K562 (cell line): Measurements from ENCODE around the gene FFAR4. TPM values are rescaled to one million over a fixed set of nuclear protein-coding genes. Genes with fewer than 3 reads are reported as not detected.

Source experiments
- ATAC-seq: fragments of 200-7000 bp; cut with Tn5 transposase; 3 replicates; pipeline ENCODE4 v1.9.1; 2020; ENCODE audit warnings: moderate library complexity
- BruUV-seq: library from RNA; stranded (reverse); fragments of 400-500 nt; replicated peaks from 2 replicates; lab custom pipeline; 2021; lab: Mats Ljungman, UMichigan
- CTCF ChIA-PET: fragments of 300-600 bp; formaldehyde crosslinking; extraction: SDS; loops from one replicate; lab custom pipeline; 2021; ENCODE audit warnings: low intra/inter-chr PET ratio; lab: Yijun Ruan, JAX
- POLR2A ChIA-PET: fragments of 300-600, 350-650 bp; sonication (Branson Sonifier 250); formaldehyde crosslinking; extraction: SDS; loops from one replicate; lab custom pipeline; 2021; ENCODE audit warnings: antibody characterized with exemption, inconsistent platforms; lab: Yijun Ruan, JAX
- DNase-seq, 4 experiments: peaks; one replicate each; pipeline versions ENCODE4 v3.0.0 to v3.0.0-alpha.2; 2011 to 2018; ENCODE audit warnings: low spot score in 3 of 4, mixed read lengths in 3 of 4; ENCODE audit errors: extremely low read depth in 1 of 4
- FAIRE-seq: peaks from 2 replicates; lab custom pipeline; 2011; peaks lifted over from hg19 to GRCh38; lab: Jason Lieb, UNC
- H2AFZ ChIP-seq: 2 replicates; pipeline ENCODE4 v1.6.0; 2011; ENCODE audit warnings: low read depth, low read length, control low read depth, inconsistent platforms
- H3K27ac ChIP-seq: fragments of 200-600 bp; 3 replicates; pipeline ENCODE4 v1.8.0; 2011; ENCODE audit warnings: low read depth, mild to moderate bottlenecking, control low read depth, inconsistent platforms, low read length, moderate library complexity, mixed read lengths; ENCODE audit errors: extremely low read depth
- H3K27me3 ChIP-seq, 2 experiments: fragments of 300-600 bp in 1 of 2; 2 replicates in 1 of 2; 3 replicates in 1 of 2; pipeline versions ENCODE4 v1.6.0 to v1.8.0; 2011; ENCODE audit warnings: inconsistent platforms in 2 of 2, low read length in 2 of 2, mild to moderate bottlenecking in 1 of 2, mixed read lengths in 1 of 2, moderate library complexity in 1 of 2; ENCODE audit not compliant: control insufficient read depth in 2 of 2, insufficient read depth in 2 of 2
- H3K36me3 ChIP-seq: fragments of 300-600 bp; 3 replicates; pipeline ENCODE4 v1.8.0; 2011; ENCODE audit warnings: mild to moderate bottlenecking, low read length, inconsistent platforms; ENCODE audit not compliant: control insufficient read depth, insufficient read depth
- H3K4me1 ChIP-seq, 2 experiments: fragments of 200-600 bp in 1 of 2; replicated peaks in 1 of 2; 2 replicates in 1 of 2; 3 replicates in 1 of 2; pipeline versions ENCODE4 v1.5.1 to v1.8.0; 2011; ENCODE audit warnings: inconsistent platforms in 2 of 2, low read length in 2 of 2, mild to moderate bottlenecking in 1 of 2, mixed read lengths in 1 of 2, moderate library complexity in 1 of 2; ENCODE audit not compliant: control insufficient read depth in 2 of 2, insufficient read depth in 2 of 2
- H3K4me2 ChIP-seq: 2 replicates; pipeline ENCODE4 v1.6.1; 2011; ENCODE audit warnings: low read length, control low read depth, inconsistent platforms, mixed read lengths; ENCODE audit not compliant: insufficient read depth
- H3K4me3 ChIP-seq: fragments of 200-600 bp; sonication (generic), shearing (Covaris generic); 2 replicates; pipeline ENCODE4 v1.5.1; 2016; ENCODE audit warnings: control low read depth, inconsistent platforms
- H3K79me2 ChIP-seq: fragments of 200-600 bp; 3 replicates; pipeline ENCODE4 v1.8.0; 2011; ENCODE audit warnings: low read length, inconsistent platforms; ENCODE audit not compliant: control insufficient read depth, insufficient read depth
- H3K9ac ChIP-seq, 2 experiments: 2 replicates each; pipeline versions ENCODE4 v1.6.0 to v1.6.1; 2011; ENCODE audit warnings: low read depth in 2 of 2, low read length in 2 of 2, control low read depth in 1 of 2, inconsistent platforms in 1 of 2, mild to moderate bottlenecking in 1 of 2, mixed read lengths in 1 of 2; ENCODE audit not compliant: insufficient read depth in 1 of 2
- H3K9me1 ChIP-seq: one replicate; pipeline ENCODE4 v1.6.0; 2011; ENCODE audit warnings: inconsistent platforms, mild to moderate bottlenecking, low read length, moderate library complexity; ENCODE audit not compliant: control insufficient read depth, insufficient read depth
- H3K9me3 ChIP-seq: replicated peaks from 2 replicates; pipeline ENCODE4 v1.5.1; 2011; ENCODE audit warnings: low read depth, low read length, inconsistent platforms; ENCODE audit not compliant: control insufficient read depth, insufficient read depth
- H4K20me1 ChIP-seq: replicated peaks from 2 replicates; pipeline ENCODE4 v1.6.1; 2011; ENCODE audit warnings: low read length, inconsistent platforms, mixed read lengths; ENCODE audit not compliant: control insufficient read depth, insufficient read depth
- CCAR2 ChIP-seq: fragments of 200-400 bp; formaldehyde crosslinking; IDR thresholded peaks from 2 replicates; pipeline ENCODE4 v1.6.1; 2017; ENCODE audit warnings: mild to moderate bottlenecking, low read depth, low read length
- CTBP1 ChIP-seq: fragments of 450-650 bp; IDR thresholded peaks from 2 replicates; pipeline ENCODE4 v1.6.1; 2016; ENCODE audit warnings: borderline replicate concordance
- NUFIP1 ChIP-seq: fragments of 450-650 bp; IDR thresholded peaks from 2 replicates; pipeline ENCODE4 v1.6.1; 2018; ENCODE audit not compliant: partially characterized antibody
- PRPF4 ChIP-seq: fragments of 200-400 bp; formaldehyde crosslinking; IDR thresholded peaks from one replicate; pipeline ENCODE4 v1.6.1; 2017; ENCODE audit warnings: low read length, low read depth, mild to moderate bottlenecking; ENCODE audit not compliant: insufficient read depth, poor library complexity, severe bottlenecking
- ZBTB1 ChIP-seq: sonication (generic); formaldehyde crosslinking; IDR thresholded peaks from 2 replicates; pipeline ENCODE4 v1.8.1; 2023; ENCODE audit warnings: missing genetic modification reagents, low read depth, mild to moderate bottlenecking, borderline replicate concordance
- ZNF41 ChIP-seq: fragments of 250-450 bp; sonication (Bioruptor Pico); conservative IDR thresholded peaks from 2 replicates; pipeline ENCODE4 v1.4.0; 2020; ENCODE audit warnings: mild to moderate bottlenecking
- WGBS: fragments of 100-300 bp; shearing (Covaris generic); methylation state at CpG from one replicate; pipeline ENCODE4 v1.1.6; 2016; ENCODE audit warnings: low coverage, mixed read lengths; ENCODE audit not compliant: insufficient coverage; ENCODE audit errors: missing lambda C conversion rate; 5-methylcytosine and 5-hydroxymethylcytosine counted together
- in situ Hi-C: fragments of 300-500 bp; cut with MboI; formaldehyde crosslinking; loops from 4 replicates; pipeline ENCODE4 v1.15.0; 2018; ENCODE audit warnings: inconsistent platforms, mixed read lengths
- intact Hi-C: fragments of 100-400 bp; cut with micrococcal nuclease; formaldehyde crosslinking; loops from 2 replicates; pipeline ENCODE4 v1.14.2; 2022
- polyA plus RNA-seq, 8 experiments: library from polyadenylated mRNA; depleted of rRNA in 4 of 8; stranded (reverse) in 5 of 8; unstranded in 3 of 8; fragments of >200 nt; fragmentation: Nextera tagmentation in 2 of 8; fragmentation: Illumina TruSeq in 1 of 8; extraction: Ambion mirVana in 2 of 8; extraction: Trizol in 1 of 8; gene quantifications; 2 replicates each; pipeline versions ENCODE4 v1.2.1 to v1.2.3, GENCODE V29; 2011 to 2014; ENCODE audit warnings: inconsistent platforms in 1 of 8, missing spikeins in 1 of 8
- total RNA-seq, 7 experiments: library from RNA; depleted of rRNA in 6 of 7; stranded (reverse); fragments of >200 nt in 6 of 7; fragmentation: Illumina TruSeq in 2 of 7; extraction: Trizol in 2 of 7; gene quantifications; 2 replicates each; pipeline versions ENCODE4 v1.2.1 to v1.2.3, GENCODE V29; 2011 to 2021; ENCODE audit warnings: low replicate concordance in 1 of 7

Gene FFAR4
- total and polyA plus RNA-seq, 9 of the 15 experiments (the other 6 are each of a cell fraction or from before 2014, with no cell fraction given), result not detected

GRCh38 chr10:93613126-93613525 is 46.7 kb downstream of the FFAR4 start:
- H3K9me1 ChIP-seq, result no peaks in the 10 kb centered on the region
- TF ChIP-seq ZNF41 (CRISPR knock-in tag) (no peak), CTBP1 (no peak), NUFIP1 (no peak), CCAR2 (no peak), PRPF4 (no peak), ZBTB1 (no peak)
- TF ChIP-seq, all 486 proteins: peak for 0
- no peak for ATAC-seq
- DNase-seq, result no peak
- FAIRE-seq, result no peak
- Histone ChIP-seq H3K4me2 (no peak overlapping the region), H3K4me3 (no peak overlapping the region), H3K9me3 (no peaks in the 10 kb centered on the region), H2AFZ (no peak overlapping the region), H3K36me3 (no peaks in the 10 kb centered on the region), H3K9ac (no peak overlapping the region), H3K4me1 (no peaks in the 10 kb centered on the region), H3K79me2 (no peaks in the 10 kb centered on the region), H3K27ac (no peak overlapping the region), H3K27me3 (peaks cover 5 to 18% of the 10 kb centered on the region in 2 experiments; a peak in 3 of 5 replicates), H4K20me1 (no peaks in the 10 kb centered on the region)
- no TSS peak for BruUV-seq
- ChIA-PET POLR2A (no interaction called here), CTCF (no interaction called here)
- intact Hi-C loops, result no loop called here
- in situ Hi-C loops, result no loop called here
- WGBS, result 0% methylated on average over 3 of the region's 3 CpGs
